ENCODE measurements around the gene TENM4. TPM values are rescaled to one million over a fixed set of nuclear protein-coding genes. Genes with fewer than 3 reads are reported as not detected.
"Not testable (repeated sequence)": the region's sequence is repeated elsewhere in the genome, so short reads cannot be mapped to it uniquely, and the experiment has no call there.

TENM4 gene
- total RNA-seq, 4 donors from 2014 or later, result 1.1 to 2.7 (median 2.0) TPM

GRCh38 chr11:78615724-78616123, 825.1 kb downstream of the TENM4 start:
- Histone ChIP-seq H3K27me3 (no peaks in the 10 kb centered on the region), H3K9me3 (no peaks in the 10 kb centered on the region), H3K27ac (no peak overlapping the region), H3K4me1 (no peaks in the 10 kb centered on the region), H3K36me3 (no peaks in the 10 kb centered on the region), H3K4me3 (no peak overlapping the region)
- no peak for DNase-seq
- TF ChIP-seq POLR2A (IDR thresholded peaks at IDR 0.05), result no peak
- TF ChIP-seq, protein P1, sequence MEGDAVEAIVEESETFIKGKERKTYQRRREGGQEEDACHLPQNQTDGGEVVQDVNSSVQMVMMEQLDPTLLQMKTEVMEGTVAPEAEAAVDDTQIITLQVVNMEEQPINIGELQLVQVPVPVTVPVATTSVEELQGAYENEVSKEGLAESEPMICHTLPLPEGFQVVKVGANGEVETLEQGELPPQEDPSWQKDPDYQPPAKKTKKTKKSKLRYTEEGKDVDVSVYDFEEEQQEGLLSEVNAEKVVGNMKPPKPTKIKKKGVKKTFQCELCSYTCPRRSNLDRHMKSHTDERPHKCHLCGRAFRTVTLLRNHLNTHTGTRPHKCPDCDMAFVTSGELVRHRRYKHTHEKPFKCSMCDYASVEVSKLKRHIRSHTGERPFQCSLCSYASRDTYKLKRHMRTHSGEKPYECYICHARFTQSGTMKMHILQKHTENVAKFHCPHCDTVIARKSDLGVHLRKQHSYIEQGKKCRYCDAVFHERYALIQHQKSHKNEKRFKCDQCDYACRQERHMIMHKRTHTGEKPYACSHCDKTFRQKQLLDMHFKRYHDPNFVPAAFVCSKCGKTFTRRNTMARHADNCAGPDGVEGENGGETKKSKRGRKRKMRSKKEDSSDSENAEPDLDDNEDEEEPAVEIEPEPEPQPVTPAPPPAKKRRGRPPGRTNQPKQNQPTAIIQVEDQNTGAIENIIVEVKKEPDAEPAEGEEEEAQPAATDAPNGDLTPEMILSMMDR (IDR thresholded peaks at IDR 0.05), result no peak

DNA sequence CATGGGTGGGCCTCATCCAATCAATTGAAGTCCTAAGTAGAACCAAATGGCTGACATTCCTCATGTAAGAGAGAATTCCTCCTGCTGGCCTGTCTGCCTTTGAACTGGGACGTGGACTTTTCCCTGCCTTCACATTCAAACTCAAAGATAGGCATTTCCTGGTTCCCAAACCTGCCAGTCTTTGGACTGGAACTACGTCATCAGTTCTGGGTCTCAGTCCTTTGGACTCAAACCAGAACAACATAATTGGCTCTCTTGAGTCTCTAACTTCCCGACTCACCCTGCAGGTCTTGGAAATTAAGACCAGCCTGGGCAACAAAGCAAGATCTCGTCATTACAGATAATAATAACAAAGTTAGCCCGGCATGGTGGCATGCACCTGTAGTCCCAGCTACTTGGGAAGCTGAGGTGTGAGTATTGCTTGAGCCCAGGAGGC, 827.4 kb downstream of the TENM4 start:
- Histone ChIP-seq H3K4me3 (no peak overlapping the region), H3K36me3 (no peaks in the 10 kb centered on the region), H3K9me3 (no peaks in the 10 kb centered on the region), H3K4me1 (no peaks in the 10 kb centered on the region), H3K27me3 (no peaks in the 10 kb centered on the region), H3K27ac (no peak overlapping the region)
- no peak for TF ChIP-seq POLR2A (IDR thresholded peaks at IDR 0.05)
- TF ChIP-seq, protein P1 (IDR thresholded peaks at IDR 0.05), result no peak
- DNase-seq, result no peak

DNA sequence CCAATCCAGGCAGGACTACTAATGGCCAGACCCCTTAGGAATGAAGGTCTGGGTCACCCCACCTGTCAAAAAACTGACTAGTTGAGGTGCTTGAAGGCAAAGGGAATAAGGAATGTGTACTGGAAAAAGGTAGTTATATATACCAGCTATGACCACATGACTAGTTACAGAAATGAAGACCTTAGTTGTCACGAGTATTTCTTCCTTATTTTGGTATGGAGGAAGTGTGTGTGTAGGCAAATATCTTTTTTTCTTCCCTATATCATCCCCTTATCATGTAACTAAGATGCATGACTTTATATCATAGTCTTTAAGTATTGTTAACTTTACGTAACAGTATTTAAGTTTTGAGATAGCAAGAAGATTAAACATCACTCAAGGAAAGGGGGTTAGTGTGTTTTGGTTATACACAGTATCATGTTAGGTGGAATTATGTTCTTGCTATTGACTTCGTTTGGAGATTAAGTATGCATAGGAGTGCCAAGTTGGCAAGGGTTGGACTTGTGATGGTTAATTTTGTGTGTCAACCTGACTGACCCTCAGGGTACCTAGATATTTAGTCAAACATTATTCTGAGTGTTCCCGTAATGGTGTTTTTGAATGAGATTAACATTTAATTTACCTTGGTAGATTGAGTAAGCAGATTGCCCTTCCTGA, 828.0 kb downstream of the TENM4 start:
- TF ChIP-seq, protein P1 (IDR thresholded peaks at IDR 0.05), result no peak
- no peak for TF ChIP-seq POLR2A (IDR thresholded peaks at IDR 0.05)

GRCh38 chr11:78609321-78609720, 831.5 kb downstream of the TENM4 start:
- not testable (repeated sequence) for H3K4me3 ChIP-seq, H3K27me3 ChIP-seq, H3K36me3 ChIP-seq, H3K9me3 ChIP-seq, H3K4me1 ChIP-seq, H3K27ac ChIP-seq, DNase-seq

More for the DNA sequence above, 828.0 kb downstream of the TENM4 start:
- Histone ChIP-seq H3K27me3 (no peaks in the 10 kb centered on the region), H3K9me3 (no peaks in the 10 kb centered on the region), H3K36me3 (no peaks in the 10 kb centered on the region), H3K4me3 (no peak overlapping the region), H3K27ac (no peak overlapping the region), H3K4me1 (no peaks in the 10 kb centered on the region)
- no peak for DNase-seq

GRCh38 chr11:78607696-78608095, 833.1 kb downstream of the TENM4 start:
- Histone ChIP-seq H3K9me3 (no peaks in the 10 kb centered on the region), H3K4me1 (no peaks in the 10 kb centered on the region), H3K4me3 (no peak overlapping the region), H3K27me3 (no peaks in the 10 kb centered on the region), H3K36me3 (no peaks in the 10 kb centered on the region), H3K27ac (no peak overlapping the region)
- TF ChIP-seq POLR2A (IDR thresholded peaks at IDR 0.05), result no peak
- TF ChIP-seq, protein P1 (IDR thresholded peaks at IDR 0.05), result no peak
- no peak for DNase-seq

DNA sequence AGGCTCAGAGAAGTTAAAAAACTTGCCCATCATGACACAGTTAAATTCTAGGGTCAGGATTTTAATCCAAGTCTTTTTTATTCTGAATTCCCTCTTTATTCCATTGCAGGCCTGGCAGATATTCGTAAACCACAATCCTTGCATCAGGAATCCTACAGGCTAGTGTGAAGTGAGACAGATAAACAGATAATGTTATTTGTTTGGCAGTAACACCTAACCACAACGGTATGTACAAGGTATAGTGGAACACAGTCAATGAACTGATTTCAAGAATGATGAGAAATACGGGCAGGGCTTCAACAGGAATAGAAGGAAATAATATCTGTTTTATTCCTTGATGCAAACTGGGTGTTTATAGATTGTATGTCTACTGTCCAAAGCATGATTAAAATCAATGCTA, 834.2 kb downstream of the TENM4 start:
- Histone ChIP-seq H3K4me3 (no peak overlapping the region), H3K27ac (no peak overlapping the region), H3K27me3 (no peaks in the 10 kb centered on the region), H3K9me3 (no peaks in the 10 kb centered on the region), H3K4me1 (no peaks in the 10 kb centered on the region), H3K36me3 (no peaks in the 10 kb centered on the region)
- TF ChIP-seq POLR2A (IDR thresholded peaks at IDR 0.05), result no peak
- TF ChIP-seq, protein P1 (IDR thresholded peaks at IDR 0.05), result no peak
- DNase-seq, result no peak

Data from Peyer's patch (tissue), 4 donors.